Stimulated activated CD8-positive, alpha-beta memory T cell treated with anti-CD3 and anti-CD28 coated beads, Interleukin-15, amount 100 ng/mL, for 24 hours (primary cell): Measurements from ENCODE around the gene SLC6A20.

ENCODE experiments used
- DNase-seq: peaks from one replicate; pipeline ENCODE4 v3.0.0-alpha.2; 2020; ENCODE audit warnings: low read depth

The SLC6A20 gene

GRCh38 chr3:45800611-45801010, 4.3 kb upstream of the SLC6A20 start:
- DNase-seq = no peak

DNA sequence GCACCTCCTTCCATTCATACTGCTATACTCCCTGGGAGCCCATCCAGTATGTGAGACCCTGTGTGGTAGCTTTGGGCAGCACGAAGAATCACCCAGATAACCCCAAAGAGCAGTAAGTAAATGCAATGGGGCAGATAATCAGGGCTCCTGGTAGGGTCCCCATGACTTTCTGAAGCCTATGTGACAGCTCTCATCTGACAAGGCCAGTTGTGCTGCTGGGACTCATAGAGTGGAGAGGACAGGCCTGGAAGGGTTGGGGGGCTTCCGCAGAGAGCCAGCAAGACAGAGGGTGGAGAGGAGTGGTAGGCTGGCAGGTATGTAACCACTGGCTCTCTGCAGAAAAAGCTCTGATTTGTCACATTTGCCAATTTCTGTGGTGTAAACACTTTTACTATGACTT, 3.2 kb upstream of the SLC6A20 start:
- DNase-seq = no peak

- no peak for DNase-seq
Observed at GRCh38 chr3:45798034-45798433, 1.7 kb upstream of the SLC6A20 start.

- DNase-seq = no peak
Observed at GRCh38 chr3:45796902-45797637, 734 bp upstream of the SLC6A20 start.

DNA sequence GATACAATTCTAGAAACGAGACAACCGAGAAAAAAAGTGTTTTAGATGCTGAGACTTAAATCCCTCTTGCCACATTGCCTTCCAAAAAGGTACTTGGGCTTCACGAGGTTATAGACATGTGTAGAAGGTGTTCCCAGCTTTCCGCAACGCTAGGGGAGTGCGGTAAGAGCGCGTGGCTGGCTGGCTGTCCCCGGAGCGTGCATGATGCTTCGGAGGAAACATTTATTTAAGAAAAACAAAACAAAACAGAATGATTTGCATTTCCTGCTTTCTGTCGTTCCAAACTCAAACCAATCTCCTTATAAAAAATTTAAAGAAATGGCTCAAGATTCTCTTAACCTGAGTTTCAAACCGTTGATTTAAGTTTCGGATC, 841 bp downstream of the SLC6A20 start:
- DNase-seq = no peak

GRCh38 chr3:45794660-45795059, 1.7 kb downstream of the SLC6A20 start:
- DNase-seq = no peak

DNA sequence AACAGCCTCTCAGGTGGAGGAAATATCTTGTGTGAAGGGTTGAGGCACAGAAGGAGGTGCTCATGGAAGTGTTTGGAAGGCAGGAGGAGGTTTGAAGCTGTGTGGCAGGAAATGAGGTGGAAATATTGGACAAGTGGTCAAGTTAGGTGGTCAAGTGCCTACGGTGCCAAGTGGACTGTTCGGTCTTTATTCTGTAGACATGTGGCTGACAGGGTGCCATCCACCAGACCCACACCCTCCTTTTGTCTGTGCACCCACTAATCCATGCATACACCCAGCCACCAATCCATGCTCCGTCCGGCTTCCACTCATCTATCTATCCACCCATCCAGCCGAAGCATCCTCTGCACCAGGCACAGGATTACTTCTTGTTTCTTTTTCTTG, 2.2 kb downstream of the SLC6A20 start:
- DNase-seq = no peak

- no peak for DNase-seq
Observed at GRCh38 chr3:45793482-45794176, 2.7 kb downstream of the SLC6A20 start.

- DNase-seq = no peak
Observed at GRCh38 chr3:45792516-45793172, 3.7 kb downstream of the SLC6A20 start.

GRCh38 chr3:45792036-45792435, 4.3 kb downstream of the SLC6A20 start:
- no peak for DNase-seq

DNA sequence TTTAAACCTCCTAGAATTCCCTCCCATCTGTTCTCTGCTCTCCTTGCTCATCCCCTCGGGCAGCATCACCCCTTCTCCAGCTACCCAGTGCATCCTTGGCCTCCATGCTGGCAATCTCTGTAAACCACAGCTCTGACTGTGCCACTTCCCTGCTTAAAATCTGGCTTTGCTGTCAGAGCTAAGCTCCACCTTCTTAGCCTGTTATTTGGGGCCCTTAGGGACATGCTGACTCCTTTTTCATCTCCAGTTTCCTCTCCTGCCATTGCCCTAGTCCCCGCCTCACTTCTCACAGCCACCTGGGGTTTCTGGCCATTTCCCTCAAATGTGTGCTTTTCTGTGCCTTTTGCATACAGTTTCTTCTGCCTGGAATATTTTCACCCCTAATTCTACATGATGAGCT, 5.7 kb downstream of the SLC6A20 start:
- DNase-seq = no peak

DNA sequence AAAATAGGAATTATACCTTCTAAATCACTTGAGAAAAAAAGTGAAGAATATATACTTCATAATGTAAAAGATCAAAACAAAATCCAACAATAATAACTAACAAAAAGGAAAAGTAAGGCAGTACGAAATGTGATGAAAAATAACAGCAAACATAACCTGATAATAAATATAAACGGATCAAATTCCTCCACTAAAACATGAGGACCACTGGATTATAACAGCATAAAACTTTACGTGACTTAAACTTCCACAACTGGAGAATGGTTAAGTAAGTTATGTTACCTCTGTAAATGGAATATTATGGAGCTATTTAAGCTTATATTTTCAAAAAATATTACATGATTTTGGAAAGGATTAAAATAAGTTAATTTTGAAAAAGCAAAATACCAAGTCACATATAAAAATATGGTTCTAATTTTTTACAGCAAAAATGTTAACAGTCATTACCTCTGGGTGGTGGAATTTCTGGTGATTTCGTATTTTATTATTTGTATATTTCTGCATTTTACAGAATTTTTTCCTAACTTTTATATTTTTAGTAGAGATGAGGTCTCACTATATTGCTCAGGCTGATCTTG, 7.0 kb downstream of the SLC6A20 start:
- no peak for DNase-seq

DNA sequence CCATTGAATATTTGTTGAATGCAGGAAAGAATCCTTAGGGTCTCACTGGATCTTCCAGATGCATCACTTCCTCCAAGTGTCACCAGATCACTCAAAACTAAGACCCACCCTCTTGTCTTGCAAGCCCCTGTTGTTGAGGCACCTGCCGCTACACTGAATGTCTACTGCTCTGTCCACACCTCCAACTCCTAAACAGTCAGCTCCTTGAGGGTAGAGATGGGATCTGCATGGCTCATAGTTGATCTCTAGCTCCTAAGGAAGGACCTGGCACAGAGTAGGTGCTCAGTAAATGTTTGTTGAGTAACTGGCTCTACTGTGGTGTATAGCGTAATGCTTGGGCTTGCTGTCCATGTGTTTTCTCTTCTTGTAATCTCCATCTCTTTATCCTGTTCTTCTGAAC, 8.8 kb downstream of the SLC6A20 start:
- no peak for DNase-seq

GRCh38 chr3:45786801-45787495, 9.4 kb downstream of the SLC6A20 start:
- no peak for DNase-seq

DNA sequence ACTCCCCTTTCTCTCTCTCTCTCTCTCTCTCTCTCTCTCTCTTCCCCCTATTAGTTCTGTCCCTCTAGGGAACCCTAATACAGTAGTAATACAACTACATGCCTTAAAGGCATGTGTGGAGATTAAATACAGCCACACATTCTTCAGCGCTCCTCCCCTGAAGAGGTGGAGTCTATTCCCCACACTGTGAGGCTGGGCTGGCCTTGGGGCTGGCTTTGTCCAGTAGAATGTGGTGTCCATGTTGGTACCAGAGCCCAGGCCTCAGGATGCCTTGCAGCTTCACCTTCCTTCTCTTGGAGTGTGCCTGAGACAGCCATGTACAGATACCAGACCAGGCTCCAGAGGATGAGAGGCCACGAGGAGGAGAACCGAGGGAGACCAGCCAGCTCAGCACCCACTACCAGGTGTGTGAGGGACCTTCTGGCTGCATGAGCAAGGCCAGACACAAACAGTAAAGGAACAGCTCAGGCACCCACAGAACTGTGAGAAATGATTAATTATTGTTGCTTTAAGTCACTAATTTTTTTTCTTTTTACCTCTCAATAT, 10.7 kb downstream of the SLC6A20 start:
- no peak for DNase-seq

DNA sequence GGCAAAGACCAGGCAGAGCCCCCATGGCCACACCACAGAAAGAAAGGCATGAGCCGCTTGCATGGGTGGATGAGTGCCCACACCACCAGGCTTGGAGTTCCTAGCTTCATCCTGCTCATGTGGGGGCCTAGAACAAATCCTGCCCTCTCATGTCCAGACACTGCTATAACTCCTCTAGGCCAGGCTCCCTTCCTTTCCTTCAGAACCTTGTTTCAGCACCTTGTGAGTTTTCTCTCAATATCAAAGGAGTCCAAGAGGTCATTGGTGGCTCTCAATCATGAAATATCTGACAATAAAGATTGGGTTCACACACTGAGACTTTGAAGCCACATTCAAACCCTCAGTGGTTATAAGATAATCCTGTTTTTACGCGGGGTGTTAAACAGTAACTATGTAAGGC, 12.7 kb downstream of the SLC6A20 start:
- DNase-seq = no peak

- no peak for DNase-seq
Observed at GRCh38 chr3:45782381-45782780, 14.0 kb downstream of the SLC6A20 start.

GRCh38 chr3:45781841-45782240, 14.5 kb downstream of the SLC6A20 start:
- DNase-seq = no peak

GRCh38 chr3:45781271-45781670, 15.1 kb downstream of the SLC6A20 start:
- no peak for DNase-seq

DNA sequence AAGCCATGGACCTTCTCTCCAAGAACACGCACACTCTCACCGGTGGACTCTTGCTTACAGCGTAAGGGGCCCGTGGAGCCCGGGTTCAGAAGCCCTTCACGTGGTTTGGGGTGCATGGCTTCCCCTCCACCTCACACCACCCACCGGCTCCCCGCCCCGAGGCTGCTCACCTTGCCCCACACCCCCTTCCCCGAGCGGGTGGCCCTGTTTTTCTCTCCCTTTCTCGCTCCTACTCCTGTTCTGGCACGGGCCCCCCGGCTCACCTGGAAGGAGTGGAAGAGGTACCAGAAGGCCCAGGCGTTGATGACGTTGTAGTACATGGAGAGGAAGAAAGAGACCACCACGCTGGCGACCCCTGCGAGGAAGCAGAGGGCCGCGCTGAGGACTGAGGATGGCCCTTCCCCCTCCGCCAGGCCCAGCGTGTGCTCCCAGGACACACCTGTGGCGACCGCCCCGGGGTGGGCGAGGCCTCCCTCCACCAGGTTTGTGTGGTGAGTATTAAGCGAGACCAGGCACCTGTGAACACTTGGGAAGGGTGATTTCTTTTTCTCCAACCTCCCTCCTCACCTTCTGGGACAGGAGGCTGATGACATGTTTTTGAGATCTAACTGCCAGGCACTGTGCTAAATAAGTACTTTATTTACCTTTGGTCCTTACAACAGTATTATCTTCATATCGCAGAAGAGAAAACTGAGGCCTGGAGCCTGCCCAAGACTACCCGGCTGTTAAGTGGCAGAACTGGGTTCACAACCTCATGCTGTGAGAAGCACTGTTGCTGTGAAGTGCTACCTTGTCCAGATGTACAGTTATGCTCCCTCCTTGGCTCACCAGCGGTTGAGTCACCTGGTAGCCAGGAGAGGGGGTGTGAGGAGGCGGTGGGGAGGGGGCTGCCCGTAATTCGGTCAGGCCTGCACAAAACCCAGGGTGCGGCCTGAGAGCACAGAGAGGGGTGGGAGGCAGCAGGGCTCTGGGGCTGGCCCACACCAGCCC, 16.3 kb downstream of the SLC6A20 start:
- no peak for DNase-seq

GRCh38 chr3:45778761-45779201, 17.6 kb downstream of the SLC6A20 start:
- DNase-seq = no peak
